Measurements from ENCODE around the gene VEZF1. TPM values are rescaled to one million over a fixed set of nuclear protein-coding genes. Genes with fewer than 3 reads are reported as not detected.

VEZF1 gene
- total and polyA plus RNA-seq, 2 of the 8 experiments (the other 6 are each of a cell fraction or from before 2014, with no cell fraction given), result 28.9 to 61.9 TPM

- CTCF ChIA-PET (ENCODE audit: partially characterized antibody), result interaction anchor here (0.6 to 1.7 kb wide), 11 partner anchors 10 to 148 kb away, joined by 3 to 6 read pairs (median 3); no protein-coding TSS in a partner anchor
- no peak for FAIRE-seq
- TF ChIP-seq ASH2L (IDR thresholded peaks at IDR 0.05; ENCODE audit: low read length) (peak; percentile 80), RNF2 (IDR thresholded peaks at IDR 0.05; ENCODE audit: borderline replicate concordance, low read depth, low read length, missing control alignments, poor library complexity, severe bottlenecking) (no peak), MAFK (IDR thresholded peaks at IDR 0.05; ENCODE audit: low read depth, low read length) (no peak), GTF2F1 (IDR thresholded peaks at IDR 0.05; ENCODE audit: borderline replicate concordance, low read depth, low read length) (no peak), GABPA (IDR thresholded peaks at IDR 0.05; ENCODE audit: borderline replicate concordance, insufficient read depth, low read length) (no peak), SP2 (IDR thresholded peaks at IDR 0.05; ENCODE audit: low read length) (no peak), SIN3A (conservative IDR thresholded peaks at IDR 0.05 in 1 of 2, IDR thresholded peaks at IDR 0.05 in 1 of 2; ENCODE audit: low read depth in 1 of 2, low read length in 2 of 2) (peak; percentile 11 to 26; a peak in 1 of 4 replicates), KDM4A (IDR thresholded peaks at IDR 0.05; ENCODE audit: low read depth, low read length, severe bottlenecking) (no peak), SP4 (IDR thresholded peaks at IDR 0.05; ENCODE audit: low read length) (no peak), CTCF (IDR thresholded peaks at IDR 0.05; ENCODE audit: control extremely low read depth in 1 of 3, insufficient read depth in 1 of 3, low read depth in 1 of 3, low read length in 3 of 3) (no peak)
Observed at GRCh38 chr17:58006560-58006923, 18.5 kb upstream of the VEZF1 start.

More at GRCh38 chr17:58006560-58006923, 18.5 kb upstream of the VEZF1 start:
- Histone ChIP-seq H3K4me1 (replicated peaks in 1 of 4; ENCODE audit: control insufficient read depth in 3 of 4, insufficient read depth in 4 of 4, low read length in 3 of 4) (peaks cover 0 to 11% (median 5%) of the 10 kb centered on the region in 4 experiments; a peak in 4 of 7 replicates), H2BK15ac (ENCODE audit: low read length) (no peak overlapping the region; the same call in 1 of the 2 replicates), H2BK12ac (ENCODE audit: low read depth, low read length) (peak overlapping the region; percentile 84; the same call in 1 of the 2 replicates), H2AFZ (ENCODE audit: low read length) (no peak overlapping the region), H2BK20ac (ENCODE audit: low read length) (no peak overlapping the region), H2BK5ac (ENCODE audit: low read depth, low read length) (peak overlapping the region; percentile 99), H3K79me2 (ENCODE audit: control insufficient read depth in 1 of 2, insufficient read depth in 2 of 2, low read length in 2 of 2) (peaks cover 11 to 52% of the 10 kb centered on the region in 2 experiments), H3K27ac (ENCODE audit: low read depth, low read length) (peak overlapping the region; percentile 100), H3K4me2 (ENCODE audit: insufficient read depth in 1 of 2, low read depth in 2 of 2, low read length in 2 of 2) (peak overlapping the region; percentile 87 to 94), H2BK120ac (replicated peaks; ENCODE audit: low read depth, low read length) (peak overlapping the region; percentile 1), H3K14ac (ENCODE audit: insufficient read length) (peak overlapping the region; percentile 33), H4K20me1 (replicated peaks in 1 of 2; ENCODE audit: control insufficient read depth in 1 of 2, insufficient read depth in 2 of 2, low read length in 2 of 2) (peaks cover 9 to 11% of the 10 kb centered on the region in 2 experiments), H3K23ac (ENCODE audit: insufficient read length) (no peak overlapping the region), H3K79me1 (ENCODE audit: low read depth, low read length) (no peaks in the 10 kb centered on the region; the same call in 1 of the 2 replicates), H3K27me3 (replicated peaks in 1 of 4; ENCODE audit: control insufficient read depth in 3 of 4, extremely low read depth in 1 of 4, insufficient read depth in 3 of 4, low read length in 3 of 4) (no peaks in the 10 kb centered on the region), H3K4ac (replicated peaks; ENCODE audit: insufficient read length, low read depth, low read length) (peak overlapping the region; percentile 88), H3K9me3 (ENCODE audit: insufficient read depth in 2 of 2, low read depth in 1 of 2, low read length in 1 of 2) (no peaks in the 10 kb centered on the region), H3K56ac (replicated peaks; ENCODE audit: insufficient read length, low read depth, low read length) (peak overlapping the region; percentile 96), H4K91ac (replicated peaks; ENCODE audit: insufficient read length, low read length) (peak overlapping the region; percentile 98), H3K9ac (replicated peaks in 1 of 4; ENCODE audit: extremely low read depth in 1 of 4, low read depth in 3 of 4, low read length in 3 of 4) (peak overlapping the region; percentile 94 to 100 (median 100)), H3K23me2 (ENCODE audit: low read depth, low read length) (peaks cover 12% of the 10 kb centered on the region), H3K36me3 (ENCODE audit: control insufficient read depth in 2 of 4, insufficient read depth in 4 of 4, low read length in 3 of 4) (peaks cover 13 to 45% (median 32%) of the 10 kb centered on the region in 4 experiments), H4K8ac (ENCODE audit: extremely low read depth, insufficient read depth, low read length) (peak overlapping the region; percentile 100), H2AK5ac (ENCODE audit: low read depth, low read length) (peak overlapping the region; percentile 82), H3K18ac (ENCODE audit: extremely low read depth, low read length) (peak overlapping the region; percentile 99), H3K4me3 (ENCODE audit: extremely low read depth in 1 of 4, insufficient read depth in 2 of 4, low read depth in 3 of 4, low read length in 4 of 4) (peak overlapping the region; percentile 87 to 98 (median 94)), H4K5ac (ENCODE audit: insufficient read length, low read depth, low read length) (peak overlapping the region; percentile 97)
- 1% methylated on average over 20 of the region's 20 CpGs; no CpG with 5 or more reads in 1 of the 2 experiments for WGBS, 2 experiments (ENCODE audit: extremely low coverage in 1 of 2, insufficient coverage in 1 of 2, insufficient read length in 1 of 2, insufficient replicate concordance in 2 of 2, low coverage in 1 of 2, low lambda C conversion rate in 2 of 2, missing lambda C conversion rate in 1 of 2)
- DNase-seq (ENCODE audit: low read depth in 1 of 2, low spot score in 2 of 2), result peak in 1 of 2 experiments; percentile 60
- POLR2A ChIA-PET (ENCODE audit: partially characterized antibody), result interaction anchor here (0.6 to 28.0 kb wide), 30 partner anchors 11 to 165 kb away, joined by 3 to 672 read pairs (median 6); partner anchors contain the start of genes CUEDC1, DYNLL2, MRPS23 and VEZF1

Measured in H1 (cell line).